K562 (cell line): ENCODE measurements around the gene ACP5.

Experiments
- HDAC2 ChIP-seq: fragments of 450-650 bp; IDR thresholded peaks from 2 replicates; pipeline ENCODE4 v1.6.1; 2016; ENCODE audit warnings: mild to moderate bottlenecking
- MXI1 ChIP-seq: IDR thresholded peaks from 2 replicates; pipeline ENCODE4 v1.6.1; 2011; ENCODE audit warnings: low read depth, mild to moderate bottlenecking, improper control_type of control experiment, low read length
- PHF21A ChIP-seq: fragments of 450-650 bp; IDR thresholded peaks from 2 replicates; pipeline ENCODE4 v1.6.1; 2017; ENCODE audit warnings: low read depth, borderline replicate concordance
- STAT6 ChIP-seq: sonication (generic); formaldehyde crosslinking; IDR thresholded peaks from 2 replicates; pipeline ENCODE4 v1.8.1; 2023; ENCODE audit warnings: mild to moderate bottlenecking, missing genetic modification reagents
- YBX1 ChIP-seq: fragments of 450-650 bp; IDR thresholded peaks from 2 replicates; pipeline ENCODE4 v1.7.1; 2016; ENCODE audit warnings: mild to moderate bottlenecking
- ZBTB26 ChIP-seq: fragments of 450-650 bp; formaldehyde crosslinking; IDR thresholded peaks from 2 replicates; pipeline ENCODE4 v1.4.0; 2022; ENCODE audit warnings: missing genetic modification characterization
- ZNF354B ChIP-seq: fragments of 250-450 bp; sonication (Bioruptor Pico); IDR thresholded peaks from 2 replicates; pipeline ENCODE4 v1.4.0; 2020
- ZNF407 ChIP-seq: fragments of 450-650 bp; IDR thresholded peaks from 2 replicates; pipeline ENCODE4 v1.6.1; 2016; ENCODE audit warnings: low read depth
- TF ChIP-seq, protein P1 (sequence below), 3 experiments: IDR thresholded peaks in 2 of 3; conservative IDR thresholded peaks in 1 of 3; 2 replicates each; pipeline ENCODE4 v1.5.1; 2011 to 2012; ENCODE audit warnings: low read length in 3 of 3, mild to moderate bottlenecking in 3 of 3, control low read depth in 2 of 3, improper control_type of control experiment in 1 of 3, inconsistent platforms in 1 of 3, low read depth in 1 of 3, mixed read lengths in 1 of 3, moderate library complexity in 1 of 3; ENCODE audit not compliant: insufficient read depth in 2 of 3
- TF ChIP-seq, protein P2 (sequence below): fragments of 450-650 bp; IDR thresholded peaks from 2 replicates; pipeline ENCODE4 v1.6.1; 2018; ENCODE audit warnings: mild to moderate bottlenecking, low read depth; ENCODE audit not compliant: partially characterized antibody

- TF ChIP-seq, protein P1, sequence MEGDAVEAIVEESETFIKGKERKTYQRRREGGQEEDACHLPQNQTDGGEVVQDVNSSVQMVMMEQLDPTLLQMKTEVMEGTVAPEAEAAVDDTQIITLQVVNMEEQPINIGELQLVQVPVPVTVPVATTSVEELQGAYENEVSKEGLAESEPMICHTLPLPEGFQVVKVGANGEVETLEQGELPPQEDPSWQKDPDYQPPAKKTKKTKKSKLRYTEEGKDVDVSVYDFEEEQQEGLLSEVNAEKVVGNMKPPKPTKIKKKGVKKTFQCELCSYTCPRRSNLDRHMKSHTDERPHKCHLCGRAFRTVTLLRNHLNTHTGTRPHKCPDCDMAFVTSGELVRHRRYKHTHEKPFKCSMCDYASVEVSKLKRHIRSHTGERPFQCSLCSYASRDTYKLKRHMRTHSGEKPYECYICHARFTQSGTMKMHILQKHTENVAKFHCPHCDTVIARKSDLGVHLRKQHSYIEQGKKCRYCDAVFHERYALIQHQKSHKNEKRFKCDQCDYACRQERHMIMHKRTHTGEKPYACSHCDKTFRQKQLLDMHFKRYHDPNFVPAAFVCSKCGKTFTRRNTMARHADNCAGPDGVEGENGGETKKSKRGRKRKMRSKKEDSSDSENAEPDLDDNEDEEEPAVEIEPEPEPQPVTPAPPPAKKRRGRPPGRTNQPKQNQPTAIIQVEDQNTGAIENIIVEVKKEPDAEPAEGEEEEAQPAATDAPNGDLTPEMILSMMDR (IDR thresholded peaks at IDR 0.05 in 2 of 3, conservative IDR thresholded peaks at IDR 0.05 in 1 of 3; ENCODE audit: insufficient read depth in 2 of 3, low read depth in 1 of 3, low read length in 3 of 3), result no peak
- TF ChIP-seq HDAC2 (no peak), MXI1 (no peak), ZNF354B (no peak), PHF21A (no peak), ZNF407 (no peak), STAT6 (CRISPR knock-in tag) (no peak), YBX1 (no peak), ZBTB26 (CRISPR knock-in tag) (no peak)
- TF ChIP-seq, protein P2, sequence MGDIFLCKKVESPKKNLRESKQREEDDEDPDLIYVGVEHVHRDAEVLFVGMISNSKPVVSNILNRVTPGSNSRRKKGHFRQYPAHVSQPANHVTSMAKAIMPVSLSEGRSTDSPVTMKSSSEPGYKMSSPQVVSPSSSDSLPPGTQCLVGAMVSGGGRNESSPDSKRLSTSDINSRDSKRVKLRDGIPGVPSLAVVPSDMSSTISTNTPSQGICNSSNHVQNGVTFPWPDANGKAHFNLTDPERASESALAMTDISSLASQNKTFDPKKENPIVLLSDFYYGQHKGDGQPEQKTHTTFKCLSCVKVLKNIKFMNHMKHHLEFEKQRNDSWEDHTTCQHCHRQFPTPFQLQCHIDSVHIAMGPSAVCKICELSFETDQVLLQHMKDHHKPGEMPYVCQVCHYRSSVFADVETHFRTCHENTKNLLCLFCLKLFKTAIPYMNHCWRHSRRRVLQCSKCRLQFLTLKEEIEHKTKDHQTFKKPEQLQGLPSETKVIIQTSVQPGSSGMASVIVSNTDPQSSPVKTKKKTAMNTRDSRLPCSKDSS, result no peak
These were observed 27.2 kb downstream of the ACP5 start for GRCh38 chr19:11550265-11550664.
